SHP77 (cell line): ENCODE data around the gene BTBD7.

Source experiments
- DNase-seq, 2 experiments: peaks; one replicate each; lab custom pipeline; 2025; lab: John Stamatoyannopoulos, UW

Gene BTBD7

DNA sequence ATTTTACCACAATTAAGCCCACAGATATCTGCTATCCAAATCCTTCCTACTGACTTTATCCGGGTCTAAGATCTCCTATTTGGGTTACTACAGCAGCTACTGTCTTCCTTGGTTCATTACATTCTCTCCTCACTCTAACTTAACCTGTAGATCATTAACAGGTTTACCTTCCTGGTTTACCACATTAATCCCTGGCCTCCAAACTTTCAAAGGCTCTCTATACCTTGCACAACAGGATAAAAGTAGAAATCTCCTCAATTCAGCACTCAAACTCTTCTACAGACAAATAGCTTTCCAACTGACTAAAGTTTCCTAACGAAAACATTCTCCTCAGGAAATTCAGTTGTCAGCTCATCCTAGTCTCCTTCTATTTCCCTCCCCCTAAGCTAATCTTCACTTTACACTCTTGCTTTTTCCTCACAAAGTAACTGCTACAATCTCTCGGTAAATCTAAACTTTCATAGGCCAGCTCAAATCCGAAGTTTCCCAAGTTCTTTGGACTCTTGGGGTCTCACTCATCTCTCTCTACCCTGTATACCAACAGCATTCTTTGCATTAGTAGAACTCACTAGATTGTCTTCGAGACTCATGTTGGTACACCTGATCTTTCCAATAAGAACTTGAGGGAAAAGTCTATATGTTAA is 2.7 kb downstream of the BTBD7 start:
- DNase-seq, result no peak

DNA sequence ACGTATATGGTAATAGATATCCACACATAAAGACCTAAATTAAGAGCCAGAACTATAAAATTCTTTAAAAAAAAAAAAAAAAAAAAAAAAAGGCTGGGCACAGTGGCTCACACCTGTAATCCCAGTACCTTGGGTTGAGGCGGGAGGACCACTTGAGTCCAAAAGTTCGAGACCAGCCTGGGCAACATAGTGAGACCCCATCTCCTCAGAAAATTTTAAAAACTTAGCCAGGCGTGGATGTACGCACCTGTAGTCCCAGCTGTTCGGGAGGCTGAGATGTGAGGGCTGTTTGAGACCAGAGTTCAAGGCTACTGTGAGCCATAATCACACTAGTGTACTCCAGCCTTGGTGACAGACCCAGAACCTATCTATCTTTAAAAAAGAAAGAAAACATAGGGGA is 4.3 kb downstream of the BTBD7 start:
- DNase-seq, result no peak

DNA sequence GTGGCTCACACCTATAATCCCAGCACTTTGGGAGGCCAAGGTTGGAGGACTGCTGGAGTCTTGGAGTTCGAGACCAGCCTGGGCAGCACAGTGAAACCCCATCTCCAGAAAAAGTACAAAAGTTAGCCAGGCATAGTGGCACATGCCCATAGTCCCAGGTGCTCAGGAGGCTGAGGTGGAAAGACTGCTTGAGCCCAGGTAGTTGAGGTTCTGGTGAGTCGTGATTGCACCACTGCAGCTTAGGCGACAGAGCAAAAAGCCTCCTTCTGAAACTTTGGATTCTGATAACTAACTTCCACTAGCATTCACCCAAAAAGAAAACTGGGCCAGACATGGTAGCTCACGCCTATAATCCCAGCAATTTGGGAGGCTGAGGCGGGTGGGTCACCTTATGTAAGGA is 6.6 kb downstream of the BTBD7 start:
- no peak for DNase-seq

DNA sequence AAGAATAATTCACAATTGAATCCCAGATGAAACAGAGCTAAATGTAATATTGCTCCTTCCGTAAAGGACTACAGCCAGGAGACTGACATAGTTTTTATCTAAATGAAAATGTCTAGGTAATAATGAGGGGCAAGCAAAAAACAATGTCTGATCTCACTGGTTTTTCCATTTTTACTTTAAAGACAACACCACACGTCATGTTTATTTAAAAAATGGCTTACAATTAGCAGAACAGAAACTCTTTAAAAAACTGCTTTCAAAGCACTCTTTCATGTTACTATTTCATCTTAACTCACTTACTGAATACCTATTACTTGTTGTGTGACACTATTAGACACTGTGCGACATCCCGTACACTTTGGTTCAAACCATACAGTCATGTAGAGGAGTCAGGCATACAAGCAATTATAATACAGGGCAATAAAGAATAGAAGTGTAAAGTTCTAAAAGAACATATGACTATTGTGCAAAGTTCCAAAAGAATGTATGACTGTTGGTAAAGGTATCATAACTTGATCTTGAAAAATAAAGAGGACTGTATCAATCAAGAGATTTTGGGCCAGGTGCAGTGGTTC is 9.1 kb downstream of the BTBD7 start:
- no peak for DNase-seq

DNA sequence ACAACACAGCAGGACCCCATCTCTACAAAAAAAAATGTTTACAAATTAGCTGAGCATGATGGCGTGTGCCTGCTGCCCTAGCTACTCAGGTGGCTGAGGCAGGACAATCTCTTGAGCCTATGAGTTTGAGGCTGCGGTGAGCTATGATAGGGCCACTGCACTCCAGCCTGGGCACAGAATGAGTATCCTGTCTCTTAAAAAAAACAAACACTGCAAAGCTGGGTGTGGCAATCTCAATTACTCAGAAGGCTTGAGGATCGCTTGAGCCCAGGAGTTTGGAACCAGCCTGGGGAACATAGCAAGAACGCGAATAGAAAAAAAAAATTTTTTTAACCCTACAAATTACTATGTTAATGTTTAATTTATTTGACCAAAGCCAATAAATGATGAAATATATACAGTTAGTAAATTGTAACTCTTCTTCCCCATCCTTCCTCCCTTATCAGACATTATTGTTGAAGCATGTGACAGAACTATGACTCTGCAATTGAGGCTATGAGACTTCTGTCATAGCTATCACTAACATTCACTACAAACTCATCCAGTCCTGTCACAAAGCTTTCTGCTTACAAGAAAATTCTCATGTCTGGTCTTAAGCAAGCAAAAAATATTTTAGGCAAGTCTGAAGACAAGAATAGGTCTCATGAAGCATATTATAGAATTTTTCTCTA is 9.8 kb downstream of the BTBD7 start:
- no peak for DNase-seq

DNA sequence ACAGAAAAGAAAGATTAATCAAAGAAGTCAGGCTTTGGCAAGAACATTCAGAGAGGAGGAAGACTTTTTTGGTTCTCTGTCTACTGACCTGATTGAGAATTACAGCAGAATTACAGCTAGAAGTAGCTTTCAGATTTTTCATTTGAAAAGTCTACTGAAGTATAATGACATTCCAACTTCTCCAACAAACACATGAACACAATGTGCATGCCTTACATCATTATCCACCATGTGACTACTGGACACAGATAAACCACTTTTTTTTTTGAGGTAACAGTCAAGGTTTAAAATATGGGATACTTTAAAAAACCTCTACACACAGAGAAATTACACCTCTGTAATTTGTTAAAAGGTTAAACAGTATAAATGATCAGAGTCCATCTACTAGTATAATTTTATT is 12.3 kb downstream of the BTBD7 start:
- no peak for DNase-seq

DNA sequence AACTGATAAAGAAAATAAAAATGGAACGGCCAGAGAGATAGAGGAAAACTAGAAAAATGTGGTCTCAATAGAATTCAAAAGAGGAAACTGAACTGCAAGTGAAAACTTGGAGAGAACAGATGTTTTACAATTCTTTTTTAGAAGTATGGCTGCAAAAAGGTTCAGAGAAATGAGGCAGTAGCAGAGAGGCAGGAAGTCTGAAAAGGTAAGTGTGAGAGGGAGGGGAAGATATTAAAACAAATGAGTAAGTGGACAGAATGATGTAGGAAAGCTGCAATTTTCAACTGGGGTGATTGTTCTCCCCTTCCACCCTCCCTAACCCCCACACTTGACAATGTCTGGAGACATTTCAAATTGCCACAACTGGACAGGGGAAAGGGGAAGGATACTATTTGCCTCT is 12.9 kb downstream of the BTBD7 start:
- DNase-seq, result no peak

DNA sequence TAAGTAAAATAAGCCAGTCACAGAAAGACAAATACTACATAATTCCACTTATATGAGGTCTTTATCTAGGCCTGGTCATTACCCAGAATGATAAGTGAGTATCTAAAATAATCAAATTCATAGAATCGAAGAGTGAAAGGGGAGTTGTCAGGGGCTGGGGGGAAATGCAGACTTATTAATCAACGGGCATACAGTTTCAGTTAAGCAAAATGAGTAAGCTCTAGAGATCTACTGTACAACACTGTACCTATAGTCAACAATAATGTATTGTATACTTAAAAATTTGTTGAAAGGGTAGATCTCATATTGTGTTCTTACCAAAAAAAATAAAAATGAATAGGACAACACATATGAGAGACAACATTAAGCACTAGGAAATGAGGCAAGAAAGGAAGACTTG is 13.3 kb downstream of the BTBD7 start:
- no peak for DNase-seq

DNA sequence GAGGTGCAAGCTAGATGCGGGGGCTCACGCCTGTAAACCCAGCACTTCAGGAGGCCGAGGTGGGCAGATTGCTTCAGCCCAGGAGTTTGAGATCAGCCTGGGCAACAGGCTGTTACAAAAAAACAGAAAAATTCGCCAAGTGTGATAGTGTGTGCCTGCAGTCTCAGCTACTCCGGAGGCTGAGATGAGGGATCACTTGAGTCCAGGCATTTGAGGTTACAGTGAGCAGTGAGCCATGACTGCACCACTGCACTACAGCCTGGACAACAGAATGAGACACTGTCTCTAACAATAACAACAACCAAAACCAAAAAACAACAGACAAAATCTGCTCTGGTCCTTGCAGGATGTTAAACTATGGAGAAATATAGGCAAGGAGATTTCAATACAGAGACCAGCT is 13.9 kb downstream of the BTBD7 start:
- no peak for DNase-seq

DNA sequence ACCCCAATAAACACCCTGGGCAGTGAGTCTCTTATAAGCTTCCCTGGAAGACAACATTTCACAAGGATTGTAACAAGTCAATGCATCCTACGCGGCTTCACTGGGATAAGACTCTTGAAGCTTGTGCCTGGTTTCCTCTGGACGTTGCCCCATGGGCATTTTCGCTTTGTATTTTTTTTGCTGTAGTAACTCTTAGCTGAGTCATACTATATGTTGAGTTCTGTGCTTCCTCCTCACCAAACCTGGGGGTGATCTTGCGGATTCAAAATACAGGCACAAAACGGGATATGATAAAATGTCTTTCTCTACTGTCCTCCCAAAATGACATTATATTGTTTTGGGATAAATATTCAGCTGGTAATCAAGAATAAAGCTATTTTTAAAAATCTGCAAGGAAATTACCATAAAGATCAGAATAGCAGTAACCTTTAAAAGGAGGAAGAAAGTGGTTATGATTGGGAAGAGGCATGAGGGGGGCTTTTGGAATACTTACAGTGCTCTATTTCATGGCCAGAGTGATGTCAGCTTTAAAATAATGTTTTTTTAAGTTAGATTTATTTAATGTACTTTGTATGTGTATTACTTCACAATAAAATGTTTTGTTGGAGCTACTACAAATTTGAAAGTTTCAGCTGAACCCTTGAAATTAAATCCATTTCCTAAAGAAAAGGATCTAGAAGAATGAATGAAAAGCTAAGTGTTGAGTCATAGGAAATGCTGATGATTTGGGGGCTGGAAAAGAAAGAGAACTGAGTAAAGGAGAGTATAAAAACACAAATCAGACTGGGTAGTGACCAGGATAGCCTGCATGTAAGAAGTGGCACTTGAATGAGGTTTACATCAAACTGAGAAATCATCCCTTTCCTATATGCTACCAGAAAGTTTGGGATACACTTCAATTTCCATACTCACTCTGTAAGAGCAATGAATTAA is 14.7 kb downstream of the BTBD7 start:
- no peak for DNase-seq

DNA sequence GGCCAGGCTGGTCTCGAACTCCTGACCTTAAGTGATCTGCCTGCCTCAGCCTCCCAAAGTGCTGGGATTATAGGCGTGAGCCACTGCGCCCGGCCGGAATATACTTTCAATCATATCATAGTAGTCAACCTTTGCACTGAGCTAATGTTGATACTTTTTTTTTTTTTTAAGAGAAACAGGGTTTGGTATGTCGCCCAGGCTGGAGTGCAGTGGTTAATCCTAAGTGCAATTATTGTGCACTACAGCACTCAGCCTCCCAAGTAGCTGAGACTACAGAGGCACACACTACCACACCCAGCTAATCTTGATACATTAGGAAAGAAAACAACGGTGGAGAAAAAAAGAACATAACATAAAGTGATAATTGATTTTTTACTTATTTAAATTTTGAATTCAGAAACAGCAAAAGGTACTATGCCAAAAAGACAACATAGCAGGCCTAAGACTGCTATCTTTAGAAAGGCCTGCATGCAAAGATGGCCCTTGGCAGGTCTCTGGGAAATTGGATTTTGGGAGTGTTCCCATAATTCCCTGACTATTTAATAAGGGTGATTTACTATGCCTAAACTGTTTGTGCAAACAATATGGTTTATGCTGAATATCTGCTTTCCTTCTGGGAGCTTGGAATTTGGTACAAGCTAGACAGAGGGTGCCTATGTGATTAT is 15.5 kb downstream of the BTBD7 start:
- no peak for DNase-seq

DNA sequence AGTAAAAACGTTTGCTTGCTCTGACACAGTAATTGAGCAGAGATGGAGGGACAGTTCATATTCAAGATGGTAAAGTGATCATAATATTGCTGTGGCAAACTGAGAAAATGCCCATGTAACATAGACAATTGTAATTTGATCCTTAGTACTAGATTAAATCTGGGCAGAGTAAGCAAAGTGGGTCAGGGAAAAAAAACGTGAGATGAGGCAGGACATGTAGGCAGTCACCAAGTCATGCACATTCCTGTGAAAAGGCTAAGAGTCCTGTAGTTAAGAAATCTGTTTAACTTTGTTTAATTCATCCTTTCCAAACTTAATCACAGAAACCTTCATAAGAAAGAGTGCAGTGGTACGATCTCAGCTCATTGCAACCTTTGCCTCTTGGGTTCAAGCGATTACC is 16.1 kb downstream of the BTBD7 start:
- no peak for DNase-seq

DNA sequence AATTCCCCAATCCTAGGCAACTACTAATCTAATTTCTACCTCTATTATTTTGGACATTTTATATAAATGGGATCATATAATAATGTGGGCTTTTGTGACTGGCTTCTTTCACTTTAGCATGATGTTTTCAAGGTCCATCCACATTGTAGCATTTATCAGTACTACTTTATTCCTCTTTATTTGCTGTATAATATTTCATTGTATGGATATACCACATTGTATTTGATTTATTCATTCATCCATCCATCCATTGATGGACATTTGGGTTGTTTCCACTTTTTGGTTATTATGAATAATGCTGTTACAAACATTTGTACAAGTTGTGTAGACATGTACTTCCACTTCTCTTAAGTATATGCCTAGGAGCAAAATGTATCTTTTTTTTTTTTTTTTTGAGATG is 17.3 kb downstream of the BTBD7 start:
- DNase-seq, result no peak

DNA sequence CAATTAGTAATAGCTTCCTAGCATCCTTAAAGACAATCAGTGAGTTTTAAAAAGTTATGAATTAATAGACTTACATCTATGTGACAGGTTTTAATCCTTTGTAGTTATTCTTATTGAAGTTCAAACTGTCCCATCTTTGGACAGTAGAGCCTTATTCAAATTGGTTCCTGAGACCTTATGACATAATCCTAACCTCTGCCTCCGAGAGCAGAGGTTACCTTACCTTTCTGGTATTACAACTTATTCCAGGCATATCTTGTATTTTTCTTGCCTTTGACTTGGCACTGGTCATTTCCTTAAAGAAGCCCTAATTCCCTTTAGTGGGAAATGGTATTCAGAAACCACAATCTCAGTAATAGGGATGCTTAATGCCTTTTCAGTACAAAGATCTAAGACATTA is 21.8 kb downstream of the BTBD7 start:
- DNase-seq, result no peak

DNA sequence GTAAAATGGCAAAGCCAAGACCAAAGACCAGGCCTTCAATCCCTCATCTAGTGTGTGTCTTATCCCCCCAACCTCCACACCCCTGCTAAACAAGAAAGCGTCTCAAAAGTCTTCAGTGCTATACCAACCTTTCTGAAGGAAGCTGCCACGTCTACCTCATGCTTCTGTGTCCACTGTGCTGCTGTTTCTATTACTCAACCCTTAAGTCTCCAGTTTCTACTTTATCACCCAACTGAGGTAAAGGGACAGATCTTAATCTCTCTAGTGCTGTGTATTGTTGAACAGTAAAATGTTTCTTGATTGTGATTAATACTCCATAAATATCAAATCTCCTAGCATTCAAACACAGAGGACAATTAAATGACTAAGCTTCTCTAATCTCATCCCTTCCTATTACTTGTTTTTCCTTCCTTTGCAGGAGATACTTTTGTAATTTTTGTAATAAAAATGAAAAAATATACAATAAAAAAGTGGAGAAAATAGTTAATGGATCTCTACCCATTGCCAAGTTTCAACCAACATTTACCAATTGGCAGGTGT is 23.3 kb downstream of the BTBD7 start:
- no peak for DNase-seq

DNA sequence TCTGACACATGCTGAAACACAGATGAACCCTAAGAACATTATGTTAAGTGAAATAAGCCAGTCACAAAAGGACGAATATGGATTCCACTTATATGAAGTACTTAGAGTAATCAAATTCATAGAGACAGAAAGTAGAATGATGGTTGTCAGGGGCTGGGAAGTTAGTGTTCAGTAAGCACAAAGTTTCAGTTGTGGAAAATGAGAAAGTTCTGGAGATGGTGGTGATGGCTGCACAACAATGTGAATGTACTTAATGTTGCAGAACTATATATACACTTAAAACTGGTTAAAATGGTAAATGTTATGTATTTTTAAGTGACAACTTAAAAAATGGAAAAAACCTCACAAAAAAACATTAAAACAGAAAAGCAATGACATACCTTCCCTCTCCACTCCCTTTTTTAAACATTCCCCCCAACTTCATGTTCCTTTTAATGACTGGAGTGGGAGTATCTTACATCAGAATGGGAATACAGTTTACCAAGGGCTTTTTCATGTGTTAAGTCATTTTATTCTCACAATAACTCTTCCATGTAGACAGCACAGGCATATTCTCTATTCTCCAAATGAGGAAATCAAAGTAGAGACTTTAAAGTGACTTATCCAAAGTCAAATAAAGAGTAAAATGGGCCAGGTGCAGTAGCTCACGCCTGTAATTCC is 24.0 kb downstream of the BTBD7 start:
- no peak for DNase-seq

DNA sequence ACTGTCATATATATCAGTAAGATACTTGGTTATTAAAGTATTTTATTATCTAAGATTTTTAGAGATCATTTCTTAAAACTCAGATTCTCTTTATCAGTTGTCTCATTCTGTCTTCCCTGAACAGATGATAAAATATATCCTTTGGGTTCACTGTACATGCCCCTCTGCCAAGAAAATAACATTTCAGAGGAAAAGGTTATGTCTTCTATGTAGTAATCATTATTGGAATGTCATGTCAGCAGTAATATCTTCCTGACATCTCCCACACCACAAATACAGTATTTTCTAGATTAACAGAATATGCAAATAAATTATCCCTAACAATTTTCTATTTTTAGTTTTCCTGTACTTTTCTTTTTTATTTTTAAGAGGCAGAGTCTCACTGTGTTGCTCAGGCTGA is 26.0 kb downstream of the BTBD7 start:
- DNase-seq, result no peak

DNA sequence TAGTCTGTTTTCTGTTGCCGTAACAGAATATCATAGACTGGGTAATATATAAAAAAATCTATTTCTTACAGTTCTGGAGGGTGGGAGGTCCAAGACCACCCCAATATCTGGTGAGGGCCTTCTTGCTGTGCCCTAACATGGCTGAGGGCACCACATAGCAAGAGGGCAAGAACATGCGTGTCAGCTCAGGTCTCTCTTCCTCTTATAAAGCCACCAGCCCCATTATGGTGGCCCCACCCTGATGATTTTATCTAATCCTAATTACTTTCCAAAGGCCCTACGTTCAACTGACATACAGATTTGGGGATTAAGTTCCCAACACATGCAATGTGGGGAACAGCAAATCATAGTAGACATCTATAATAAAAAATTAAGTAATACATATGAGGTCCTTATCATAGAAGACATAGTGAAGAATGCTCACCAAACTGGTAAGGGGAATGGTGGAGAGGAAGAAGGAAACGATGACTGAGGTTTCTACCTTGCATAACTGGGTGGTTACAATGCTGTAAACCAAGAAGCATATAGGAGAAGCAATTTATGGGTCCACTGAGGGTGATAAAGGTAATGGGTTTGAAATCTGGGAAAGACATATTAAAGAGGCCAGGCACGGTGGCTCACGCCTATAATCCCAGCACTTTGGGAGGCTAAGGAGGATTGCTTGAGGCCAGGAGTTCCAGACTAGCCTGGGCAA is 27.0 kb downstream of the BTBD7 start:
- DNase-seq, result no peak

DNA sequence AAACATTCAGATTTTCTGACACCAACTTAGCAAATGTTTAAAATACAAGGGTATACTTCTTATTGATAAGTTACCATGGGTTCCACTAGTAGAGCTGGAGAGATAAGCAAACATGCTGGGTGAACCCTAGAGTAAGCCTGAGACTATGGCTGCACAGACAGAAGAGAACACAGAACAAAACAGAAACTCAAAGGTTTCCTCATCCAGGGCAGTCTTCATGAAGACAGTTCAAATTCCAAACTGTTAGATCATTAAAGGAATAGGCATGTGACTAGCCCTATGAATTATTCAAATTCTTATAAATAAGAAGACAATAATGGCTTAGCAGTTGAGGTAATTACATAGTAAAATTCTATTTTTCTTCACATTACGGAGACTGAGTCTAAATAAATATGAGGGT is 28.1 kb downstream of the BTBD7 start:
- no peak for DNase-seq

DNA sequence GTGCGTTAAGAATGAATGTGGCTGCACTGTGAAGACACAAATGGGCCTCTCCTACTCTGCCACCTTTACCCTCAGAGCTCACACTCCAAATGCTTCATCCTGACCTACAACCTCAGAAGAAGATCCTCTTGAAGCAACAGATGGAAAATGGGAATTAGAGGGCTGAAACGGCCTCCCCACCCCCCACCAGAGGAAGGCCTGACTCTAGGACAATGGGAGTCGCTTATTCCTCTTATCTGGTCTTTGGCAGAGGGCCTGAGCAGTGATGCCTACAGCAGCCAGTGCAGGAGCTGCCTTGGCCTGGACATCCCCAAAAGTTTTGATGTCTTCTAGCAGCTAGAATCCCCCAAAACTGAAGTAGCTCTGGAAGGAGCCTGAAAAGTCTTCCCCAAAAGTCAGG is 29.2 kb downstream of the BTBD7 start:
- no peak for DNase-seq
